Epithelial cell of proximal tubule (primary cell): ENCODE data around the gene DNAI1. TPM values are rescaled to one million over a fixed set of nuclear protein-coding genes. Genes with fewer than 3 reads are reported as not detected.

Experiments used
- DNase-seq: peaks from one replicate; pipeline ENCODE4 v3.0.0-alpha.2; 2011; ENCODE audit warnings: low read depth
- H3K4me3 ChIP-seq: 2 replicates; pipeline ENCODE4 v1.5.1; 2011; ENCODE audit warnings: low read depth, mild to moderate bottlenecking, low read length
- total RNA-seq: library from RNA; depleted of rRNA; stranded (reverse); fragments of >200 nt; gene quantifications from 2 replicates; pipeline ENCODE4 v1.2.3, GENCODE V29; 2015
- TF ChIP-seq, protein P1 (sequence below): conservative IDR thresholded peaks from 2 replicates; pipeline ENCODE4 v1.5.1; 2012; ENCODE audit warnings: low read depth, mild to moderate bottlenecking, low read length

The DNAI1 gene
- total RNA-seq, 1 donor from 2014 or later, result 0.06 TPM

DNA sequence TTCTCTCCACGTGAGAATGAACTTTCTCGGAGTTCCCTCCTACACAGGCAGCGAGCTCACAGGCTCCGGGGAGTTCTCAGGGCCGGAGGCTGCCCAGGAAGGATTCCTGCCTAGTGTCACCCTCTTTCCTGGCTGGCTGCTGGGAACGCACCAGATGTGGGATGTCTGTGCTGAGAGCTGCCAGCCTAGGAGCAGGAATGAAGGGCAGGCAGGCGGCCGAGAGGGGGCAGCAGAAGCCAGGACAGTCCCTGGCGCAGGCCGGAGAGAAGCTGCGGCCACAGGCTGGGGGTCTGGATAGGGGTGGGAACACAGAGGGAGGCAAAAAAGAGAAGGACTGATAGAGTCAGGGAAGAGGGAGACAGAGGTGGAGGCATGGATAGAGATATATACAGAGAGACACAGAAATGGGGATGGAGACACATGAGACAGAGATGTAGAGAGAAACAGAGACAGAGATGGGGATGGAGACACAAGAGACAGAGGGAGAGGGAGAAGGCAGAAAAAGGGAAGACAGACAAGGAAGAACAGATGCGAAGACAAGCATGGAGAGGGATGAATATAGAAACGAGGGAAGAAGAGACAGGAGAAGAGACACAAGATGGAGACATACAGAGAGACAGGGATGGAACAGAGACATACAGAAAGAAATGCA is 89.5 kb downstream of the DNAI1 start:
- TF ChIP-seq, protein P1, sequence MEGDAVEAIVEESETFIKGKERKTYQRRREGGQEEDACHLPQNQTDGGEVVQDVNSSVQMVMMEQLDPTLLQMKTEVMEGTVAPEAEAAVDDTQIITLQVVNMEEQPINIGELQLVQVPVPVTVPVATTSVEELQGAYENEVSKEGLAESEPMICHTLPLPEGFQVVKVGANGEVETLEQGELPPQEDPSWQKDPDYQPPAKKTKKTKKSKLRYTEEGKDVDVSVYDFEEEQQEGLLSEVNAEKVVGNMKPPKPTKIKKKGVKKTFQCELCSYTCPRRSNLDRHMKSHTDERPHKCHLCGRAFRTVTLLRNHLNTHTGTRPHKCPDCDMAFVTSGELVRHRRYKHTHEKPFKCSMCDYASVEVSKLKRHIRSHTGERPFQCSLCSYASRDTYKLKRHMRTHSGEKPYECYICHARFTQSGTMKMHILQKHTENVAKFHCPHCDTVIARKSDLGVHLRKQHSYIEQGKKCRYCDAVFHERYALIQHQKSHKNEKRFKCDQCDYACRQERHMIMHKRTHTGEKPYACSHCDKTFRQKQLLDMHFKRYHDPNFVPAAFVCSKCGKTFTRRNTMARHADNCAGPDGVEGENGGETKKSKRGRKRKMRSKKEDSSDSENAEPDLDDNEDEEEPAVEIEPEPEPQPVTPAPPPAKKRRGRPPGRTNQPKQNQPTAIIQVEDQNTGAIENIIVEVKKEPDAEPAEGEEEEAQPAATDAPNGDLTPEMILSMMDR, result peak; percentile 90
- no peak overlapping the region for H3K4me3 ChIP-seq
- no peak for DNase-seq

- TF ChIP-seq, protein P1, result no peak
- no peak for DNase-seq
These were observed 90.8 kb downstream of the DNAI1 start for GRCh38 chr9:34549407-34549732.

DNA sequence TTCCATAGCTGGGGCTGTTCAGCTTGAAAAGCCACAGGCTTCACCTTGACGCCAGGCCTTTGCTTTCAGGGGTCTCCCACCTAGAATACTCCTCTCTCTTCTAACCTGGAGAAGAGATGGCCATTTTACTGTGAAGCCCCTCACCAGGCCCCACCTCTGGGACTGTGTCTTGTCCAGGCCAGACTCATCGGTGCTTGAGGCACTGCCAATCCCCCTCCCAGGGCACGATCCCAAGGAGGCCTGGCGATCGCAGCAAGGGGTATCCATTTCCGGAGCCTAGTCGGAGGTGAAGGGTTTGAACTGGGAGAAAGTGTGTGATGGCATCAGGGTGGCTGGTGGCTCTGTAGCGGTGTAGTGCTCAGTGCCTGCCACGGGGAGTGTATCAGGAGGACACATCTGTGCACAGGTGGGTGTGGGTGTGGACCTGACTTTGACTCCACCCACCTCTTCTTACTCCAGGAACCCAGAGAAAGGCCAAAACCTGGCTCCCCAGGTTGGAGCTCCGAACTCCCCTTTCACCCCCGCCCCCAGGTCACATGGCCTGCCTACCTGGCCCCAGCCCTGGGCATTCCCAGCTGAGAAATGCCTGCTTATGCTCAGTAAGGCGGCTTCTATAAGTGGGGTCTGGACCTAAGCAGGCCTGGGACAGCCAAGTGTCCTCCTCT is 91.5 kb downstream of the DNAI1 start:
- TF ChIP-seq, protein P1, result no peak
- no peak for DNase-seq
- H3K4me3 ChIP-seq, result no peak overlapping the region

More at GRCh38 chr9:34549407-34549732, 90.8 kb downstream of the DNAI1 start:
- no peak overlapping the region for H3K4me3 ChIP-seq

GRCh38 chr9:34550681-34551270 is 92.2 kb downstream of the DNAI1 start:
- TF ChIP-seq, protein P1, result no peak
- H3K4me3 ChIP-seq, result no peak overlapping the region
- DNase-seq, result no peak

GRCh38 chr9:34551751-34552605 is 93.4 kb downstream of the DNAI1 start:
- no peak overlapping the region for H3K4me3 ChIP-seq
- TF ChIP-seq, protein P1, result no peak
- no peak for DNase-seq

DNA sequence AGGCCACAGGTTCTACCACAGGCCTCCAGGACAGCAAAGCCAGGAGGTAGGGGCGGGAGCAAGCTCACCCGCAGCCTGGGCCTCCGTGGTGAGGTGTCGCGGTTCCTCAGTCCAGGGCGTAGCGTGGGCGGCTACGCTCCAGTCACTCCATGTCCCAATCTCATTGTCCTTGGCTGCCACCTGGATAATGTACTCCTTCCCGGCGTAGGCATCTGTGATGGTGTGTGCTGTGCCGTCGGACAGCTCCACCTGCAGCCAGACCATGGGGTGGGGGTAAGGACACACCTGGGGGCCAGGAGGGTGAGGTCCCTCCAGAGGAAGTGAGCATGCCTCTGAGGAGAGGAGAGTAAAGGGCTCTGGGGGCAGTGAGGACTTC is 94.0 kb downstream of the DNAI1 start:
- no peak for DNase-seq
- TF ChIP-seq, protein P1, result no peak

More for the DNA sequence above, 94.0 kb downstream of the DNAI1 start:
- H3K4me3 ChIP-seq, result no peak overlapping the region
